Stimulated activated CD4-positive, alpha-beta T cell treated with anti-CD3 and anti-CD28 coated beads, Interleukin-12 subunit alpha, Interleukin-12 subunit beta, amount 100 ng/mL, for 48 hours (primary cell): ENCODE data around the gene RSRC1.
"Not testable (repeated sequence)": the region's sequence is repeated elsewhere in the genome, so short reads cannot be mapped to it uniquely, and the experiment has no call there.

ENCODE experiments used
- DNase-seq, 3 donors: peaks; one replicate each; pipeline ENCODE4 v3.0.0-alpha.2; 2020; ENCODE audit warnings: low read depth in 2 of 3, low spot score in 1 of 3

RSRC1 gene

GRCh38 chr3:158313338-158313927 lies 203.5 kb downstream of the RSRC1 start:
- no peak for DNase-seq

DNA sequence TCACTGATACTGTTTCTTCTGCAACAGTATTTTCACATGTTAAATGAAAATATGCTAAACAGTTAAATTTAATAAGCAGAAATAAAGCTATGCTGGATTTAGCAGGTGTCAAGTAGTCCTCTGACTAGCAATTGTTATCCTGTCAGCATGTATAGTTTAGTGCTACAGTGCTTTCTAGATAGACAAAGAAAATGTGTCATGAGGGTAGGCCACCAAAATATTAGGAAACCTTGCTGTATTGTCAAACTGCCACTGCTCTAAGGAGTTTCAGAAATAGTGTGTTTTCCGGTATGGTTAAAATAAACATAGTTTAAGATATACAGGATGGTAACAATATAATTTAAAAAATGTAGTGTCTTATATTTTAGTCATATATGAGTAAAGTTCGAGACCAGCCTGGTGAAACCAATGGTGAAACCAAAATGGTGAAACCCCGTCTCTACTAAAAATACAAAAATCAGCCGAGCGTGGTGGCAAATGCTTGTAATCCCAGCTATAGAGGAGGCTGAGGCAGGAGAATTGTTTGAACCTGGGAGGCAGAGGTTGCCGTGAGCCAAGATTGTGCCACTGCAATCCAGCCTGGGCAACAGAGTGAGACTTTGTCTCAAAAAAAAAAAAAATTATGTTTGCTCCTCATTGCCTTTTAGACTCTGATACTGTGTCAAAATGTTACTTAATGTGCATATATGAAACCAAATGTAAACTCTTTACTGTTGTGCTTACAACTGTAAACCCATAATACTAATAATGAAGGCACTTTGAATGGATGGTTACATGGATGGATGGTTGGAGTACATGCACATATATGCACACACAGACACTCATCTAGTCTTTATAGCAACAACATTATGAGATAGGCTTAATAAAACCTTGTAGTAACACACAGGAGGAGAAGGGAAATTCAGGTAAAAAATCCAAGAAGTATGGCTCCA lies 204.8 kb downstream of the RSRC1 start:
- DNase-seq: no peak

DNA sequence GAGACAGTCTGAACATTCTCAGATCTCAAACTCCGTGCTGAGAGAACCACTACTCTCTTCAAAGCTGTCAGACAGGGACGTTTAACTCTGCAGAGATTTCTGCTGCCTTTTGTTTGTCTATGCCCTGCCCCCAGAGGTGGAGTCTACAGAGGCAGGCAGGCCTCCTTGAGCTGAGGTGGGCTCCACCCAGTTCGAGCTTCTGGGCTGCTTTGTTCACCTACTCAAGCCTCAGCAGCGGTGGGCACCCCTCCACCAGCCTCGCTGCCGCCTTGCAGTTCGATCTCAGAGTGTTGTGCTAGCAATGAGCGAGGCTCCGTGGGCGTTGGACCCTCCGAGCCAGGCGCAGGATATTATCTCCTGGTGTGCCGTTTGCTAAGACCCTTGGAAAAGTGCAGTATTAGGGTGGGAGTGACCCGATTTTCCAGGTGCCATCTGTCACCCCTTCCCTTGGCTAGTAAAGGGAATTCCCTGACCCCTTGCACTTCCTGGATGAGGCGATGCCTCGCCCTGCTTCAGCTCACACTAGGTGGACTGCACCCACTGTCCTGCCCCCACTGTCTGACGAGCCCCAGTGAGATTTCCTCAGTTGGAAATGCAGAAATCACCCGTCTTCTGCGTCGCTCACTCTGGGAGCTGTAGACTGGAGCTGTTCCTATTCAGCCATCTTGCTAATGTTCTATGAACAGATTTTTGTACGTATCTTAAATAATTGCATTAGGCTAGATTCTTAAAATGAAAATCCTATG lies 220.0 kb downstream of the RSRC1 start:
- DNase-seq: not testable (repeated sequence)

DNA sequence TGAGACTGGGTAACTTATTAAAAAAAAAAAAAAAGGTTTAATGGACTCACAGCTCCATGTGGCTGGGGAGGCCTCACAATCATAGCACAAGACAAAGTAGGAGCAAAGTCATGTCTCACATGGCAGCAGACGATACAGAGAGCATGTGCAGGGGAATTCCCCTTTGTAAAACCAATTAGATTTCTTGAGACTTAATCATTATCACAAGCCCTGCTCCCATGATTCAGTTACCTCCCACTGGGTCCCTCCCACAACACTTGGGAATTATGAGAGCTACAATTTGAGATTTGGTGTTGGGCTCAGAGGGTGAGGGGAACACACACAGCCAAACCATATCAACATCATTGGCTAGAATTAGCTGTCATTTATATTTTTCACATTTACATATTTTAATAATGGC lies 221.0 kb downstream of the RSRC1 start:
- no peak for DNase-seq

DNA sequence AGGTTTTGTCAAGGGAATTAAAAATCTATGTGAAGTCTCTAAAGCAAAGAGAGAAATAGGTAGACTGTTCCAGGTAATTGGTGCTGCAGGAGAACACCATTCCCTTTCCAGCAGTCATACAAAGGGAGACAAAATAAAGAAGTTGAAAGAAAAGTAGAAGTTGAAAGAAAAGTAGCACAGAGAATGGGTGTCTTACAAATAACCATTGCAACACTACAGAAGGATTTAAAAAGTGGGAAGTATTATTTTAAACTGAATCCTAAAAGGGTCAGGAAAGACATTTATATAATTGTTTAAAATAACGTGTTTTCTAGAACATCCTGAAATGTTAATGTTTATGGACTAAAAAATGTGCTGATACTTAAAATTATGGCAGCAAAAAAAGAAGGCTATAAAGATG lies 223.8 kb downstream of the RSRC1 start:
- no peak for DNase-seq

GRCh38 chr3:158337110-158337509 lies 227.2 kb downstream of the RSRC1 start:
- no peak for DNase-seq

GRCh38 chr3:158339638-158340037 lies 229.7 kb downstream of the RSRC1 start:
- DNase-seq: no peak

- not testable (repeated sequence) for DNase-seq
These were observed 231.1 kb downstream of the RSRC1 start for GRCh38 chr3:158340951-158341350.

- DNase-seq: no peak
These were observed 238.1 kb downstream of the RSRC1 start for GRCh38 chr3:158347966-158348365.

- no peak for DNase-seq
These were observed 241.1 kb downstream of the RSRC1 start for GRCh38 chr3:158350971-158351370.

DNA sequence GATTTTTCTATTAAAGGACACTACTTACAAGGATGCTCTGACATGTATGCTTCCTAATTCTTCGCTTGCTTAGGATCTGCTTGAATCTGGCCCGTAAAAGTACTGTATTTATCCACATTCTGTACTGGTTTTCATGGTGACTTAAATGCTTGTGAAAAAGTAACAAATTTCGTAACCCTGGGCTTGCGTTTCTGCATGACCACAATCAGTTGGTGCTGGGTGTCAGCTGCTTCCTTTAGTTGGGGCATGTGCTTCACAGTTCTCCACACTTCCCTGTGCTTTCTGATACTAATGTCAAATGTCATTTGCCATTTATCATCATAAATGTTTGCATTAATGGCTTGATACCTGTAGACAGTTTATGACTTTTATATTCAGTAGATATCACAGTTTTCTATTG lies 242.7 kb downstream of the RSRC1 start:
- DNase-seq: no peak

GRCh38 chr3:158354713-158355112 lies 244.8 kb downstream of the RSRC1 start:
- no peak for DNase-seq

DNA sequence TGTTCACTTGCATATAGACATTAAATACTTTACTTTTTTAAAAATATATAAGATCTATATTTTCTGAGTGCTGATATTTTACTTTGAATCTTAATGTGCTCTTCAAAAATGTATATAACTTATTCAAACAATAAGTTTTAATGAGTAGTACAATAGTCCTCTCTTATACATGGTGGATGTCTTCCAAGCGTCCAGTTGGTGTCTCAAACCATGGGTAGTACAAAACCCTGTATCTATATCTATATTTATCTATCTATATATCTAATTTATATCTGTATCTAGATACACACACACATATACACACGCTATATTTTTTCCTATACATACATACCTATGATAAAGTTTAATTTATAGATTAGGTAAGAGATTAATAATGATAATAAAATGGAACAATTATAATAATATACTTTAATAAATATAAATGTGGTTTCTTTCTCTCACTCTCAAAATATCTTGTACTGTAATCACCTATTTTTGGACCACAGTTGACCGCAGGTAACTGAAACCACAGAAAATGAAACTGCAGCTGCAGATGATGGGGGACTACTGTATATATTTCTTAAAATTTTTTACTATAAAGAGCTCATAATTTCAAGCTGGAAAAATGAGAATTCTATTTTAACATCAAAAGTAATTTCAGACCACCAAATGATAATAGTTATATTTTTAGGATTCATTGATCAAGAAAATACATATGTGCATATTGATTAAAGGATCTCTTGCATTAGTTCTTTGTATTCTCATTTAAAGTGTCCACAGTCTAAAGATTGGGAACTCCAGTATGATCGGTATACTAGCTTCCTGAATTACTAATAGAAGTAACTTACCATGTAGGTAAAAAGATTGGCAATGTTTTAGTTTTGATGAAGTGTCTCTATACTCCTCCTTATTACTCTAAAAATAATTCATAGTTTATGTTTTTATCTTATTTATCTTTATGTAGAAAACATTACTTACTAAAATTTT lies 246.0 kb downstream of the RSRC1 start:
- no peak for DNase-seq

GRCh38 chr3:158359339-158359738 lies 249.4 kb downstream of the RSRC1 start:
- DNase-seq: no peak

- no peak for DNase-seq
These were observed 251.0 kb downstream of the RSRC1 start for GRCh38 chr3:158360756-158361448.

- no peak for DNase-seq
These were observed 258.4 kb downstream of the RSRC1 start for GRCh38 chr3:158368271-158368670.

DNA sequence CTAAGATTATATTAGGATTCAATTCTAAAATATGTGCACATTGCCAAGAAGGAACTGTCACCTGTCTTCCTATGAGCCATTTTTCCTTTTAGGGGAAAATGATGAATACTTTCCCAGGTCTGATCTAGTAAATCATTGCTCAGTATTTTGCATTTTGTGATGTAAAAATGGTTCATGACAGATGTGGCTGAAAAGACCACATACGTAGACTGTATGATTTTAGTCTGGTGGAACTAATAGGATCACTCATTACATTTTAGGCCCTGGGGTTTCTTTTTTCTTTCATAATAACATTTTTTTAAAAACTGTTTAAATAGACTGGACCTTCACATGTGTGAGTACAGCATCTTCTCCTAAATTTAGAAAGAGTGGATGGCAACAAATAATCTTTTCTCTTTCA lies 259.4 kb downstream of the RSRC1 start:
- DNase-seq: no peak

DNA sequence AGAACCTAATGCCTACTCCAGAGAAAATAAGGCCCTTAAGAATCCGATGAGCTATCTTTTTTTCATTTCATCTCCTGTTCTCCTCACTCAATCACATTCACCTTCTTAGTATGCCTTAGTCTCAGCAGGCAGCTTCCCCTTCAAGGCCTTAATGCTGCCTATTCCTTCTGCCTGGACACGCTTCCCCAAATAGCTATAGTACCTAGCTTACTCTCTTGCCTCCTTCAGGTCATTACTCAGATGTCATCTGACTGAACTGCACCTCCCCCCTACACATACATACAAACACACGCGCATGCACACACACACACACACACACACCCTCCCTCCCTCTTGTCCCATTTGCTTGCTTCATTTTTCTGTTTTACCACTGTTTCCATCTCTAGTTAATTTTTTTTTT lies 269.6 kb downstream of the RSRC1 start:
- DNase-seq: no peak

DNA sequence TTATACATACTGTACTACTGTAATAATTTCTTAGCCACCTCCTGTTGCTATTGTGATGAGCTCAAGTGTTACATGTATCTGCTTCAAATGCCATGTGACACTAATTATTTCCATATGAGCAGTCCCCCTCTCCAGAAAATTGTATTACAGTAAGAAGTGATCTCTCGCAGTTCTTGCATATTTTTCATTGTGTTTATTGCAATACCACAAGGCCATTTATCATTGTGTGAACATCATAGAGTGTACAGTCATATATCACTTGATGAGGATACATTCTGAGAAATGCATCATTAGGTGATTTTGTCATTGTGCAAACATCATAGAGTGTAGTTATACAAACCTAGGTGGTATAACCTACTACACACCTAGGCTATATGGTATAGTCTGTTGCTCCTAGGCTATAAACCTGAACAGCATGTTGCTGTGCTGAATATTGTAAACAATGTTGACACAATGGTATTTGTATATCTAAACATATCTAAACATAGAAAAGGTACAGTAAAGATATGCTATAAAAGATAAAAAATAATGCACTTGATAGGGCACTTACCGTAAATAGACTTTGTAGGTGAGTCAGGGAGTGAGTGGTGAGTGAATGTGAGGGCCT lies 271.5 kb downstream of the RSRC1 start:
- no peak for DNase-seq

DNA sequence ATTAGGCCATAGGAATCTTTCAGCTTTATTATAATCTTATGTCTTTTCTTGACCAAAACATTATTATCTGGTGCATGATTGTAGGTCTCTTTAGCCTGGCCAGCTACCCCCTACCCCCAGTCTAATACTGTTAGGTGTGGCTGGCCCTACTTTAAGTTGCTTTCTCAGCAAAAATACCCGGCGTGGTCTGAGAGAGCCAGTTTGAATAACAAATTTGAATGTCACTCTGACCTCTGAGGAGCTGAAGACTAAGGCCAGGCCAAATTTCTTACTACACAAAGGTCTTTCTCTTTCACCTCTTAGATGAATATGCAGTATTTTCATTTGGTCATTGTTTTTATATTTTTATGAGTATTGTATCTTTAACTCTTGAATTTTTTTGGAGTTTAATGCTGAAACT lies 272.6 kb downstream of the RSRC1 start:
- no peak for DNase-seq
